ENCODE data around the gene ANXA7.

GRCh38 chr10:73357166-73357565, 56.7 kb downstream of the ANXA7 start:
- TF ChIP-seq POLR2A (IDR thresholded peaks at IDR 0.05) (no peak), CTCF (IDR thresholded peaks at IDR 0.05) (no peak)

All from lower leg skin (tissue), 3 donors.